Trophoblast cell (in vitro differentiated cells and primary cell): ENCODE results near the gene CBL.

ENCODE experiments used
- DNase-seq, 2 donors: peaks; one replicate each; pipeline ENCODE4 v3.0.0-alpha.2; 2016
- H2AFZ ChIP-seq: 2 replicates; pipeline ENCODE4 v1.6.1; 2013; ENCODE audit warnings: low read length, moderate library complexity, mild to moderate bottlenecking; ENCODE audit not compliant: insufficient read depth, poor library complexity
- H2AK5ac ChIP-seq: 2 replicates; pipeline ENCODE4 v1.6.1; 2013; ENCODE audit warnings: mild to moderate bottlenecking, low read length
- H2BK120ac ChIP-seq: 2 replicates; pipeline ENCODE4 v1.6.1; 2013; ENCODE audit warnings: low read length, mild to moderate bottlenecking, moderate library complexity; ENCODE audit not compliant: insufficient read depth, poor library complexity
- H2BK12ac ChIP-seq: 2 replicates; pipeline ENCODE4 v1.6.1; 2013; ENCODE audit warnings: mild to moderate bottlenecking, low read length, moderate library complexity
- H2BK5ac ChIP-seq: 2 replicates; pipeline ENCODE4 v1.6.1; 2013; ENCODE audit warnings: low read length, low read depth, moderate library complexity, mild to moderate bottlenecking; ENCODE audit not compliant: poor library complexity
- H3K14ac ChIP-seq: 2 replicates; pipeline ENCODE4 v1.6.1; 2013; ENCODE audit warnings: mild to moderate bottlenecking, low read length
- H3K18ac ChIP-seq: 2 replicates; pipeline ENCODE4 v1.6.1; 2013; ENCODE audit warnings: mild to moderate bottlenecking, low read length
- H3K23ac ChIP-seq: 2 replicates; pipeline ENCODE4 v1.6.1; 2013; ENCODE audit warnings: low read length
- H3K27ac ChIP-seq: 2 replicates; pipeline ENCODE4 v1.5.1; 2013; ENCODE audit warnings: low read depth, mild to moderate bottlenecking, inconsistent platforms, low read length, moderate library complexity
- H3K27me3 ChIP-seq: 2 replicates; pipeline ENCODE4 v1.6.1; 2013; ENCODE audit warnings: inconsistent platforms, mild to moderate bottlenecking, low read length, moderate library complexity; ENCODE audit not compliant: insufficient read depth
- H3K36me3 ChIP-seq, 2 experiments: 1 replicate in 1 of 2; 2 replicates in 1 of 2; pipeline ENCODE4 v1.6.1; 2013; ENCODE audit warnings: low read length in 2 of 2, mild to moderate bottlenecking in 2 of 2, moderate library complexity in 1 of 2; ENCODE audit not compliant: insufficient read depth in 2 of 2, control insufficient read depth in 1 of 2
- H3K4ac ChIP-seq: 2 replicates; pipeline ENCODE4 v1.6.1; 2013; ENCODE audit warnings: low read depth, mild to moderate bottlenecking, low read length, moderate library complexity
- H3K4me1 ChIP-seq, 2 experiments: 1 replicate in 1 of 2; 2 replicates in 1 of 2; pipeline ENCODE4 v1.6.1; 2013; ENCODE audit warnings: low read length in 2 of 2, mild to moderate bottlenecking in 2 of 2, moderate library complexity in 1 of 2; ENCODE audit not compliant: insufficient read depth in 2 of 2, control insufficient read depth in 1 of 2
- H3K4me2 ChIP-seq: 2 replicates; pipeline ENCODE4 v1.6.1; 2013; ENCODE audit warnings: inconsistent platforms, mild to moderate bottlenecking, low read length, moderate library complexity
- H3K4me3 ChIP-seq: 2 replicates; pipeline ENCODE4 v1.5.1; 2013; ENCODE audit warnings: mild to moderate bottlenecking, low read depth, low read length, inconsistent platforms
- H3K79me1 ChIP-seq: one replicate; pipeline ENCODE4 v1.6.1; 2013; ENCODE audit warnings: low read length
- H3K79me2 ChIP-seq: 2 replicates; pipeline ENCODE4 v1.6.1; 2013; ENCODE audit warnings: low read length, mild to moderate bottlenecking; ENCODE audit not compliant: control insufficient read depth, insufficient read depth, poor library complexity
- H3K9ac ChIP-seq: 2 replicates; pipeline ENCODE4 v1.6.1; 2013; ENCODE audit warnings: mild to moderate bottlenecking, low read length
- H3K9me3 ChIP-seq: 2 replicates; pipeline ENCODE4 v1.6.1; 2013; ENCODE audit warnings: low read depth, mild to moderate bottlenecking, control low read depth, inconsistent platforms, low read length; ENCODE audit not compliant: insufficient read depth
- H4K12ac ChIP-seq: 2 replicates; pipeline ENCODE4 v1.6.1; 2013; ENCODE audit warnings: low read depth, mild to moderate bottlenecking, low read length, moderate library complexity
- H4K8ac ChIP-seq: 2 replicates; pipeline ENCODE4 v1.6.1; 2013; ENCODE audit warnings: low read depth, mild to moderate bottlenecking, low read length, moderate library complexity
- H4K91ac ChIP-seq: one replicate; pipeline ENCODE4 v1.6.1; 2013; ENCODE audit warnings: low read depth, mild to moderate bottlenecking, low read length, moderate library complexity
- WGBS: extraction: QIAGEN DNeasy Blood & Tissue Kit; methylation state at CpG from one replicate; pipeline ENCODE4 v1.1.7; 2013; ENCODE audit warnings: missing lambda C conversion rate; ENCODE audit not compliant: insufficient read length, insufficient coverage; ENCODE audit errors: extremely low coverage; 5-methylcytosine and 5-hydroxymethylcytosine counted together

The CBL gene

GRCh38 chr11:119319136-119319699 lies 113.1 kb downstream of the CBL start:
- WGBS = no CpG with 5 or more reads among the region's 8 CpGs
- no peaks in the 10 kb centered on the region for H3K9me3 ChIP-seq
- peak in 1 of 2 donors; percentile 99 for DNase-seq

GRCh38 chr11:119319700-119320239 lies 113.6 kb downstream of the CBL start:
- no peak overlapping the region for H4K12ac ChIP-seq
- peaks cover 2% of the 10 kb centered on the region in 2 experiments for H3K36me3 ChIP-seq
- H3K79me1 ChIP-seq = peaks cover 49% of the 10 kb centered on the region
- H3K18ac ChIP-seq = peak overlapping the region; percentile 4
- no peak overlapping the region for H3K4me3 ChIP-seq
- H4K91ac ChIP-seq = peak overlapping the region; percentile 84
- no peak overlapping the region for H3K4me2 ChIP-seq
- no peak overlapping the region for H3K9ac ChIP-seq
- H2BK12ac ChIP-seq = peak overlapping the region; percentile 78
- H2BK5ac ChIP-seq = peak overlapping the region; percentile 60
- H3K23ac ChIP-seq = no peak overlapping the region
- DNase-seq = no peak
- WGBS = no CpG with 5 or more reads among the region's 11 CpGs
- peak overlapping the region; percentile 9 for H2BK120ac ChIP-seq
- H3K9me3 ChIP-seq = no peaks in the 10 kb centered on the region
- peak overlapping the region; percentile 1 for H3K14ac ChIP-seq
- peaks cover 5% of the 10 kb centered on the region for H3K79me2 ChIP-seq
- peak overlapping the region; percentile 11 for H2AK5ac ChIP-seq
- H4K8ac ChIP-seq = peak overlapping the region; percentile 73
- H2AFZ ChIP-seq = no peak overlapping the region
- H3K4ac ChIP-seq = no peak overlapping the region
- peaks cover 59% of the 10 kb centered on the region in 2 experiments for H3K4me1 ChIP-seq
- H3K27me3 ChIP-seq = peaks cover 6% of the 10 kb centered on the region
- peak overlapping the region; percentile 91 for H3K27ac ChIP-seq

More at GRCh38 chr11:119319136-119319699, 113.1 kb downstream of the CBL start:
- Histone ChIP-seq H3K79me2 (peaks cover 5% of the 10 kb centered on the region), H2AFZ (peak overlapping the region; percentile 31), H3K4me1 (peaks cover 60 to 61% of the 10 kb centered on the region in 2 experiments), H2BK120ac (peak overlapping the region; percentile 9), H4K12ac (peak overlapping the region; percentile 56), H4K91ac (peak overlapping the region; percentile 84), H3K4me3 (no peak overlapping the region), H3K14ac (peak overlapping the region; percentile 51), H3K27ac (peak overlapping the region; percentile 91), H3K27me3 (peaks cover 6% of the 10 kb centered on the region), H4K8ac (peak overlapping the region; percentile 73), H3K23ac (no peak overlapping the region), H3K79me1 (peaks cover 49% of the 10 kb centered on the region), H3K9ac (no peak overlapping the region), H3K4me2 (peak overlapping the region; percentile 19), H2AK5ac (peak overlapping the region; percentile 50), H2BK5ac (peak overlapping the region; percentile 60), H3K4ac (no peak overlapping the region), H3K18ac (peak overlapping the region; percentile 68), H3K36me3 (peaks cover 7% of the 10 kb centered on the region in 2 experiments), H2BK12ac (peak overlapping the region; percentile 78)

GRCh38 chr11:119320240-119320775 lies 114.2 kb downstream of the CBL start:
- Histone ChIP-seq H3K79me1 (peaks cover 49% of the 10 kb centered on the region), H2BK12ac (peak overlapping the region; percentile 68), H3K18ac (peak overlapping the region; percentile 93), H2BK120ac (peak overlapping the region; percentile 61), H3K27ac (peak overlapping the region; percentile 46), H4K8ac (peak overlapping the region; percentile 83), H3K23ac (no peak overlapping the region), H4K91ac (peak overlapping the region; percentile 91), H3K27me3 (peaks cover 6% of the 10 kb centered on the region), H3K4me3 (no peak overlapping the region), H3K9ac (no peak overlapping the region), H3K9me3 (no peaks in the 10 kb centered on the region), H2BK5ac (peak overlapping the region; percentile 23), H3K4me1 (peaks cover 53 to 54% of the 10 kb centered on the region in 2 experiments), H3K4me2 (peak overlapping the region; percentile 68), H3K36me3 (no peaks in the 10 kb centered on the region), H3K4ac (no peak overlapping the region), H3K14ac (peak overlapping the region; percentile 90), H2AK5ac (peak overlapping the region; percentile 84), H2AFZ (peak overlapping the region; percentile 75), H4K12ac (peak overlapping the region; percentile 78), H3K79me2 (peaks cover 5% of the 10 kb centered on the region)
- no CpG with 5 or more reads among the region's 17 CpGs for WGBS
- no peak for DNase-seq

GRCh38 chr11:119320776-119321524 lies 114.8 kb downstream of the CBL start:
- Histone ChIP-seq H3K4me2 (peak overlapping the region; percentile 68), H2AK5ac (peak overlapping the region; percentile 84), H3K23ac (no peak overlapping the region), H2BK120ac (peak overlapping the region; percentile 93), H3K36me3 (no peaks in the 10 kb centered on the region), H3K79me1 (peaks cover 46% of the 10 kb centered on the region), H3K4ac (peak overlapping the region; percentile 78), H3K9ac (peak overlapping the region; percentile 28), H2BK12ac (peak overlapping the region; percentile 63), H4K91ac (peak overlapping the region; percentile 91), H3K79me2 (peaks cover 5% of the 10 kb centered on the region), H3K9me3 (no peaks in the 10 kb centered on the region), H3K4me3 (peak overlapping the region; percentile 55), H4K8ac (peak overlapping the region; percentile 83), H3K27me3 (peaks cover 4% of the 10 kb centered on the region), H2BK5ac (peak overlapping the region; percentile 86), H3K27ac (peak overlapping the region; percentile 69), H3K14ac (peak overlapping the region; percentile 93), H3K18ac (peak overlapping the region; percentile 93), H2AFZ (peak overlapping the region; percentile 75), H4K12ac (peak overlapping the region; percentile 94), H3K4me1 (peaks cover 47% of the 10 kb centered on the region in 2 experiments)
- no CpG with 5 or more reads among the region's 60 CpGs for WGBS
- peak in 1 of 2 donors; percentile 34 for DNase-seq
